Astrocyte of the cerebellum (primary cell): ENCODE results near the gene SEPTIN2.

Experiments
- DNase-seq: peaks from one replicate; pipeline ENCODE4 v3.0.0-alpha.2; 2011; ENCODE audit warnings: low read depth
- H3K4me3 ChIP-seq: 2 replicates; pipeline ENCODE4 v1.5.1; 2011; ENCODE audit warnings: mild to moderate bottlenecking, low read depth, low read length, moderate library complexity
- in situ Hi-C: cut with HindIII; loops from 2 replicates; pipeline ENCODE4 v1.10.0; 2017; ENCODE audit warnings: low sequenced_read_pairs
- TF ChIP-seq, protein P1 (sequence below): IDR thresholded peaks from 2 replicates; pipeline ENCODE4 v1.5.1; 2012; ENCODE audit warnings: low read length, low read depth, moderate library complexity, mild to moderate bottlenecking; ENCODE audit errors: missing control alignments

The SEPTIN2 gene

DNA sequence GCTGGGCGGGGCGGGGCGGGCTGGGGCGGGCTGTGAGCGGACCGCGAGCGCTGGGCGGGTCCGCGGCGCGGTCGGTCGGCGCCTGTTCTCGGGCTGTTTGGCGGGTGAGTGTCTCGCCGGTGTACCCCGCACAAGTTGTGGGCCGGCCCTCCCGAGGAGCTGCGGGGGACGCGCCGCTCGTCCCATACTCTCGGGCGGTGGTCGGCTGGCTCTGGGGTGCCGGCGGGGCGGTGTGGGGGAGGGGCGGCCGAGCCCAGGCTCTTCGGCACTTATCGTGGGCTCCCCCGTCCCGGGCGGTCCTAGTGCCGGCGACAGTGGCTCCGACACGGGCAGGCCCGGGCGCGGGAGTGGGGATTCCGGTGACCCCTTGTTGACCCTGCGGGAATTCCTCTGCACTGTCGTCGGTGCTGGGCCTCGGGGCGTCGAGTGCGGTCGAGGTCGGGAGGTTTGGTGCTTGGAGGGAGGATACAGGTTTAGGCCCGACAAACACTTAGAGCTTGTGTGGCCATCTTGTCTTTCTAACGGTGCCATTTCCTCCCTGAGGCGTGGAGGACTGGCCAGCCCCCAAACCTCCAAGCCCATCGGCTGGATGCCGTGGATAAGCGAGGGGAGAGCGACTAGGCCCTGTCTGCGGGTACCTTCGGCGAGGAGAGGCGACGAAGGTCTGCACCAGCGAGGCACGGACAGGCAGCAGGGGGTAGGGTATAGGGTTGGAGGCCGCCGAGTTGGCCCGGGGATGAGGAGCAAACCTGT, at the start of gene SEPTIN2:
Gene SEPTIN2 (plus strand): TSS at position 47 of the 753 bp plus-strand sequence. CDS start 8,308 bp downstream, outside the sequence.
- DNase-seq: no peak
- TF ChIP-seq, protein P1, sequence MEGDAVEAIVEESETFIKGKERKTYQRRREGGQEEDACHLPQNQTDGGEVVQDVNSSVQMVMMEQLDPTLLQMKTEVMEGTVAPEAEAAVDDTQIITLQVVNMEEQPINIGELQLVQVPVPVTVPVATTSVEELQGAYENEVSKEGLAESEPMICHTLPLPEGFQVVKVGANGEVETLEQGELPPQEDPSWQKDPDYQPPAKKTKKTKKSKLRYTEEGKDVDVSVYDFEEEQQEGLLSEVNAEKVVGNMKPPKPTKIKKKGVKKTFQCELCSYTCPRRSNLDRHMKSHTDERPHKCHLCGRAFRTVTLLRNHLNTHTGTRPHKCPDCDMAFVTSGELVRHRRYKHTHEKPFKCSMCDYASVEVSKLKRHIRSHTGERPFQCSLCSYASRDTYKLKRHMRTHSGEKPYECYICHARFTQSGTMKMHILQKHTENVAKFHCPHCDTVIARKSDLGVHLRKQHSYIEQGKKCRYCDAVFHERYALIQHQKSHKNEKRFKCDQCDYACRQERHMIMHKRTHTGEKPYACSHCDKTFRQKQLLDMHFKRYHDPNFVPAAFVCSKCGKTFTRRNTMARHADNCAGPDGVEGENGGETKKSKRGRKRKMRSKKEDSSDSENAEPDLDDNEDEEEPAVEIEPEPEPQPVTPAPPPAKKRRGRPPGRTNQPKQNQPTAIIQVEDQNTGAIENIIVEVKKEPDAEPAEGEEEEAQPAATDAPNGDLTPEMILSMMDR: no peak
- in situ Hi-C loops: no loop called here
- H3K4me3 ChIP-seq: peak within 1 kb of the TSS; percentile 81

DNA sequence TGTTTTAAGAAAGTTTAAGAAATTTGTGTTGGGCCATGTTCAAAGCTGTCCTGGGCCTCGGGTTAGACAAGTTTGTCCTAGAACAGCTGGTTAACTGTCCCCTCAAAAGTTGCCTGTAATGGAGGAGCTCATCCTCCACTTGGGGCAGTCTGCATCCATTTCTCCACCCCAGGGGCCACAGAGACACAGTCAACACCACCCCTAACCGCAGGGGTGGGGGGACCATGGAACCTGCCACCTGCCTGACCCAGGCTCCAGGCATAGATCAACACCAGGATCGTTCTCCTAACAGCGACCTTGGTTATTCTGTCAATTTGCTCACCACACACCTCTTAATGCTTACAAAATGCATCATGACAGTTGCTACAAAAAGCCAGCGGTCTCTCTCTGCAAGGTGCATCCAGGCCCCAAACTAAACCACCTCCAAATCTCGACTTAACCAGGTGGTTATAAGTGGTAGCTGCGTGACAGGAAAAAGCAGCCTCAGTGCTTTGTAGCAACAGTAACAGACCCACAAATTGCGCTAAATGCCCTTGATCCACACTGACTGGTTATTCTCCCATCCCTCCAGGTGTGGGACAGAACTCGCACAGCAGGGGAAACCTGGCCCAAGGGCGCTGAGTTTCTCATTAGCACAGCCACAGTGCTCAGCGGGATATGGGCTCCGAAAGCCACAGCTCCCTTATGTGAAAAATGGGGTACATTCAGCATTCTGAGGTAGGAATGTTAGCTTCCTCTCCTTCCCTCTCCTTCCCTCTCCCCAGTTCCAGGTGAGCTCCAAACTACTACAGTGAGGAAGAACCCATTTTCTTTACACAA, 48.3 kb upstream of the SEPTIN2 start:
- in situ Hi-C loops: no loop called here
- TF ChIP-seq, protein P1: no peak
- no peak overlapping the region for H3K4me3 ChIP-seq
- DNase-seq: no peak

DNA sequence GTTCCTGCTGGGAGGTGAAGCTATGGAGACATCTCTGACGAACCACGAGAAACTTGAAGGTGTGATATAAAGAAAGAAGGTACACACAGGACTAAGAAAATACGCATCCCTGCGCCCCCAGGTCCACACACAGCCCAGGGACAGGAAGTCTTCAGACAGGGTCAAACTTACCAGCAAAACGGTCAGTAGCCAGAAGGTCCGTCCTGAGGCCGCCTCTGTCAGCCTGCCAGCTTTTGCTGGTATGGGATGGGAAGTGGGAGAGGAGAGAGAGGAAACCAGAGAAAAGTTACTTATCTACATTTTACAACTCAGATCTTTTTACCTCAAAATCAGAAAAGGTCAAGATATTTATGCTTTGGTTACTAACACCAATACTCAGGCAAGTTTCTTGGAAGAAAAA, 47.4 kb upstream of the SEPTIN2 start:
- no peak overlapping the region for H3K4me3 ChIP-seq
- in situ Hi-C loops: no loop called here
- no peak for DNase-seq
- TF ChIP-seq, protein P1: no peak

DNA sequence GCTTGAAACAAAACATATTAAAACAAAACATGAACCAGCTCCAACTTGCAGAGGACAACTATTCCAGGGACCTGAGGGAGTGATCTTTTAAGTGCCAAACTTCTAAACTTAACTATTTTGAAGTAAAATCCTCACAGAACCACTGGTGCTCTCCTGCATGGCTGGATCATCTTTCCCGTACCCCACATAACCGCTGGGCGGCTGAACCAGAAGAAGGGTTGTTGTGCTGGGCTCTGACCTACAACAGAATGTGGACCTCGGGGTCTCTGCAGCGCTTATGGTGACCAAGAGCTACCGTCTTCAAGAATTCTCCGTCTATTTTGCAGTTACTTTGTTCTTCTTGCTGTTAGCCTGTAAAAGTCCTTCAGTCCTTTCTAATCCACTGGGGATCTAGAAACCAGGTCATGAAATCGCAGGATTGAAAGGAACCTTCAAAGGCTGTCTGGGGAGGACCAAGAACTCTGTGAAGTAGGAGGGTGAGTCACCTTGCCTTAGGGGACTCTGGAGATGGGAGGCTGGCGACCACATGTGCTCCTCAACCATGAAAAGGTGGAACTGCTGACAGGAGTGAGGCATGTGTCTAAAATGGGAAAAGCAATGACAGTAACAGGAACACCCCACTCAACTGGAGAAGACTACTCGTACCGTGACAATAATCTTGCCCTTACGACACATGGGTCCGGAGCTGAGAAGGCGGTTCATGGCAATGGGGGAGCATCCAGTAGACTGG, 46.8 kb upstream of the SEPTIN2 start:
- in situ Hi-C loops: no loop called here
- no peak overlapping the region for H3K4me3 ChIP-seq
- TF ChIP-seq, protein P1: no peak
- DNase-seq: no peak

DNA sequence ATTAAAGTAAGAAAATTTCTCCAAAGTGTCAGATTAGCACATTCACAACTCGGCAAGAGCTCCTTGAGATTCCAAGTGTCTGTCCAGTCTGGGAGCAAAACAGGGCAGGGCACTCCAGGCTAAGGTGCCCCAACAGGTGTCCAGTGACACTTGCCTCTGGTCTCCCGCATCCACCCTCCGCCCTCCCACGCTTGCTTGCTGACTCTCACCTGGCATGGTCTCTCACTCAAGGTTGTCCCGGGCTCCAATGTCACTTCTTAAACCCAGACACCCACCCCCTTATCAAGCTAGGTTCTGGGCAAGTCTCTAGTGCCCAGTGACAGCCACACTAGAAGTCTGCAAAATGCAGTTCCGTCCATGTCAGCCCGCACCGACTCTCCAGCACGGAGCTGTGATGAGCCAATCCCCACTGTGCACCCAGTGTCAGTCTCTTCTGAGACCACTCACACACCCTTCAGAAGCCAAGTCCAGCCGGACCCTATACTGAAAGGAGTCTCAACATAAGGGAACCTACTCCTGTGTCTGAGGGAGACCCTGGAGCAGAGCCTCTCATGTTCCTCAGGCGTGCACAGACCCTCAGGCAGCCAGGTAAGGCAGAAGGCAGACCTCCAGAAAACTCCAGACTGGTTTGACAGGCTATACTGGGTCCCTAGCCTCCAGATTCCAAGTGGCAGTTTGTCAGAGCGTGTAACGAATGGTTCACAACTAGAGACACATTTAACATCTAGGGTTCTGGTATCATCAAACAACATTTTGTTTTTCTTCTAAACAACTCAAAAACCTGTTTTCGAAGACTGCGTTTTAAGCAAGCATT, 45.8 kb upstream of the SEPTIN2 start:
- TF ChIP-seq, protein P1: no peak
- in situ Hi-C loops: no loop called here
- DNase-seq: no peak
- H3K4me3 ChIP-seq: peak overlapping the region; percentile 76
